SK-N-DZ (cell line): Measurements from ENCODE around the gene RSRC1.

ENCODE experiments used
- DNase-seq: peaks from one replicate; pipeline ENCODE4 v3.0.0-alpha.2; 2015; ENCODE audit warnings: low spot score

RSRC1 gene

GRCh38 chr3:158402590-158402989 is 292.7 kb downstream of the RSRC1 start:
- DNase-seq: no peak

DNA sequence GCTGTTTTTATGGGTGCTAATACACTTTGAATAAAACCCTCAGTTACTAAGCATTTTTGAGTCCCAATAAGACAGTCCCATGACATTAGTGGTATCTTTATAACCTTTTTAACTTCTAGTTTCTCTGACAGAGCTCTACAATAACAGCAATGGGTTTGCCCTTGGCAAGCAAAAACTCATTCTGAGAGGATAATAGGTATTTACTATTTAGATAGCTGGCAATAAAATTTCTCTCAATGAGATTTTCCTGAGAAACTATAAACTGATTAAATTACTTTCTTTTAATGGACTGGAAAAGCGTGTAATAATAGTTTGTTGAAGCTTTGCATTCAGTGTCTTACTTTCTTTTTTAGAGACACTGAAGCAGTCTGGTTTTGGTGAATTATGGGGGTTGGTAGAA is 293.1 kb downstream of the RSRC1 start:
- DNase-seq: no peak

DNA sequence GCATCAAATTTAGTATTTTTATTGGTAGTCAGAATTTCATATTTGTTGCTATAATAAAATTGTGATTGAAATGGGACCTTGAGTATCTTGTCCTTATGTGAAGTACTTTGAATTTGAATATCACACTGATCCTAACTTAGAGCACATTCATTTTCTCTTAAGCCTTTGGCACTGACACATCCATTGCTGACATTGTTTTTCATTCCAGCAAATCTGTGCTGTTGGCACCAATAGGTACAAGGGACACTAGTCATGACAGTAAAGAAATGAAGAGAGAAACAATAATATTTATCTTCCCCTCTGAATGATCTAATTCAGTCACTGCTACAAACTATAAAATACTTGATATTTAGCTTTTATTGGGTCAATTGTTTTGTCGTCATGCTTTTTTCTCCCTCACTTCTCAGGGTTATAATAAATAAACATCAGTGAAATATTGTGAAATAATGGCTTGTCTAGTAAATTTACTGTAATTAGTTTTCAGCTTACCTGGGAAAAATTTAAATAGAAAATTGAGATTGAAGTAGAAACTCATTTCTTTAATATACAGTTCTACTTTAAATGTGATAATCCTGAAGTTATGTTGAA is 294.3 kb downstream of the RSRC1 start:
- DNase-seq: no peak

DNA sequence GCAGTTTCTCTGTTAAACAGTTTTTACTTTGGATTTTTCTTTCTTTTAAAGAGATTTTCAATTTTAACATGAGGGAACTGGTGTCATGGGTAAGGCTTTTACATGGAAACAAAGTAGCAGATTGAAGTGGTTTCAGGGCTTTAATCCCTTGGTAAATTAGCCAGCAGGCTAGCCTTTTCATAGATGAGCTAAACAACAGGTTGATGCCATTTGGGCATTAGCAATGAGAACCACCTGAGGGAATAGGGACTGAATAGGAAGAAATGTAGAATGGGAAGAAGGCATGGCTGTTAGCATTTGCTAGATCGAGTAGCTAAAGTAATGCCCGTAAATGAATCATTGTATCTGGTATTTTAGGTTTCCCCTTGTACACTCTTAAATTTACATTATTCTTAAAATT is 295.6 kb downstream of the RSRC1 start:
- no peak for DNase-seq

DNA sequence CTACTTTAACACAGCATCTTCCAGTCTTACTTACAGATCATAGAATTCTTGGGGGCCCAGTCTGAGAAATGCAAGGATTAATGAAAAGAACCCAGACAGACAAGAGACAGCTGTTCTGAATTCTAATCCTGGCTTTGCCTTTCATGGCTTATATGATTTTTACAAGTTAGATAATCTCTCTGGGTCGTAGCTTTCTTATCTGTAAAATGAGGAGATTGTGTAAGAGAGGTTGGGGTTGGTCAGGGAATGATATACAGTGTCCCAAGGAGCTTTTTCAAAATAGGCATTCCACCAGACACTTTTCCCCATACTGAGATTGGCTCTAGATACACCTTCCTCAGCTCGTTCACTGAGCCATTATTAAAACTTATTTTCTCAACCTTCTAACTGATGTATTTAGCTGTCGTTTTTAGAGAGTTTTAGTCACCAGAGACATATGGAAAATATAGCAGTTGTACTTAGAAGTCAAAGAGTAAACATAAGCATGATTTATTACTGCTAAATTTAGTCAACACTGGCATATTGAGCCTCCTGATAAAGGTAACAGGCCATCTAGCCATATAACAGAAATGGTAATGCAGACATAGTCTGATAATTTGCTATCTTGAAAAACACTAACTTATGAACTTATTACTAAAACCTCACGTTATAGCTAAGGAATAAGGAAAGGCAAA is 298.1 kb downstream of the RSRC1 start:
- DNase-seq: no peak

GRCh38 chr3:158408518-158408897 is 298.6 kb downstream of the RSRC1 start:
- peak; percentile 20 for DNase-seq

DNA sequence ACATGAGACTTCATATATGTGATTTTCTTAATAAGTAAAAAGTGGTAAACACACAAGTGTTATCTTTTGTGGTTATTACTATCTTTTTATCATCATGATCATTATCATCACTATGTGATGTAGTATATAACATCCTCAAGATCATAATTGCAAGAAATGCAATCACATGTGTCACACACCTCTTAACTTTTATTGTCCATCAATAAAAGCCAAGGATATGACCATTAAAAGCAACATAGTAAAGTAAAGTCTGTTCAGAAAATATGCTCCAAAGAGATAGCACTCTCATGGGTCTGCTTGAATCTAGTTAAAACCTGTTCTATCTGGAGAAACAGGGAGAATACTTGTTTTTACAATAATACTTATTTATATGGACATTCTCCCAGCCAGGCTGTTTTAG is 308.1 kb downstream of the RSRC1 start:
- no peak for DNase-seq

GRCh38 chr3:158419820-158420653 is 310.1 kb downstream of the RSRC1 start:
- no peak for DNase-seq

DNA sequence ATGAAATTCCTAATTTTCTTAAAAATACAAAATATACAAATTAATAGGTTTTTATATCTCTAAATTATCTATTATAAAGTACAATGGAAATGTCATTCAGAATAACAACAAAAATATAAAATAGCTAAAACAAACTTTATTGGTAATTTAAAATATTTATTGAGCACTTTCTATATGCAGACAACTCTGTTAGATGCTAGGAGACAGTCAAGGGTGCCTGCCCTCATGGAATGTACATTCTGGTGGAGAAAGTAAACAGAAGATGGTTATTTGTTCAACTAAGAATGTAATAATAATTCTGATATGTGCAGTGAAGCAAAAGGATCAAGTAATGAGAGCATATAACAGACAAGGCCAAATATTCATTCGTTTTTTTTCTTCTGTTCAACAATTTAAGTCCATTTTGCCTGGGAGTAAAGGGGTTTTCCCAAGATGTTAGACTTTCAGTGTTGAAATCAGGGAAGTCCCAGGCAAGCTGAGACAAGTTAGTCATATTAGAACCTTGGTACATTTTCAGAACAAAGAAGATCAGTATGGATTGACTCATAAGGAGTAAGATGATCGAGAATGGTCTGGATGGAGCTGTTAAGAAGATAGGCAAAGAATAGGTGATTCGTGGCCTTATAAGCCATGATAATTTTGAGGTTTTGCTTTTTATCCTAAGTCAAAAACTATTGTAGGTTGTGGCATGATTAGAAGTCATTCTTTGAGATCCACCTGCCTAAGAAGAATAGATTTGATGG is 310.9 kb downstream of the RSRC1 start:
- DNase-seq: no peak

DNA sequence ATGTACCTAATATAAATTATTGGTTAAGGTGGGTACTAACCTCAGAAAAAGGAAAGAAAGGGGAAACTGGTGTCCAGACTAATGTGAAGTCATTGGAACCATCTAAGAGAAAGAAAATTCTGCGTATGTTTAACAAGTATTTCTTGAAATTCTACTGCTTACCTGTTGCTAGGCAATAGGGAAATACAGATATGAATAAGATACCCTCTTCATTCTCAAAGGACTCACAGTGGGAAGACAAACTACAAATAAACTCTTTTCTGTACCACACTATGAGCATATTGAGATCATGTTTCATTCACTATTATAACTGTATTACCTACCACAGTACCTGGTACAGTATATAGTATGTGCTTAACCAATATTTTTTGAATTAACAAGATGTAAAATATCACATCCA is 320.6 kb downstream of the RSRC1 start:
- no peak for DNase-seq

DNA sequence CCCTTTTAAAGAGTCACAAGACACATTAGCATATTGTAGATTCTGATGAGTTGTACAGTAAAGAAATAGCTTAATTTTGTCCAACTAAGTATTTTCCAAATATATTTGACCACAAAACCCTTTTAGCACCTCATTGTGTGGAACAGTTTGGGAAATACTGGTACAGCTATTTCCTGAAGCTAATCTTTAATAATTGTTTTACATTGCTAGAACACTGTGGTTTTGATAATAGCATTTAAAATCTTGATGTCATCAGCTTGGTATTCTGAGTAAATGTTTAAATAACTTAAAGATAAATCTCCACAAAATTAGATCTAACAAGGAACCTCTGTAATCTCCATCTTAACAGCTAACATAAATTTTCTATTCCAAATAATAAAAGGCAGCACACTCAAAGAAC is 321.1 kb downstream of the RSRC1 start:
- no peak for DNase-seq

DNA sequence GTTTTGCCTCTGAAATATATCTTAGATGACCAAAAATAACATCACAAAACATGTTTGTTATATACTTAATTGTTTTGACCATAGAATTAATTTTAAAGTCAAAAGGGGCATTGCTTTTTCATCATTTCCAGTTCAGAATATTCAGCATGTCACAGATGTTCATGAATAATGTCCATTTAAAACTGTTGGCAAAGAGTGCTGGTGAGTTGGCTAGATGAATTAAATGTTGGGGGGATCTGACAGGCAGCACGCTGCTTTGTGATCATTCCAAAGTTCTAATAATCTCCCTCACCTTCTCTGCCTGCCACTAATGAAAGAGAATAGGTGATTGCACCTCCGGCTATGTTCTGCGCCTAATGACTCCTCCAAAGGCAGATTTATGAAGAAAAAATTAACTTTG is 321.9 kb downstream of the RSRC1 start:
- no peak for DNase-seq

DNA sequence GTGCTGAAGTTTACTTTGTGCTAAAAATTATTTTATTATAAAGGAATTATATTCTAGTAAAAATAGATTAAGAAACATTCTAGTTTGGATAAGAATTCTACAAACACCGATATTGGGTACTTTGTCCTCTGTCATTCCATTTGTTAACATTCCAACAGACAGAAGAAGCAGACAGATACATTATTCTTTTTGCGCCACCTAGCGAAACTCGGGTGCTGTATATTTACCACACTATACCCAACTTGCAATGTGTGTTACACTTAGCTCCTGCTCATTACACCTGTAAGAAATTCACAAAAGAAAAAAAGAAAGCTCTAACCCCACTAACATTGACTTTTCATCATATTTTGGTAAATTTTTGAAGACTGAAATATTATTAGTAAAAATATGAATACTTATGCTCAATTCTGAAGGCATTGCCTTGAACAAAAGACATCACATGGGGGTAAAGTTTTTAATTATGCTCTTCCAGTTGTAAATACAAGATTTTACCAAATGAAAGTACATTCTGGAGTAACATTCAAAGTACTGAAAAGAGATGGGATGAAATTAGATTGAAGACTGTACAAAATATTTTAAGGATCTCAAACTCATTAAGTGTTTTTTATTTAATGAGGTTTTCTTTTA is 324.6 kb downstream of the RSRC1 start:
- peak; percentile 71 for DNase-seq

DNA sequence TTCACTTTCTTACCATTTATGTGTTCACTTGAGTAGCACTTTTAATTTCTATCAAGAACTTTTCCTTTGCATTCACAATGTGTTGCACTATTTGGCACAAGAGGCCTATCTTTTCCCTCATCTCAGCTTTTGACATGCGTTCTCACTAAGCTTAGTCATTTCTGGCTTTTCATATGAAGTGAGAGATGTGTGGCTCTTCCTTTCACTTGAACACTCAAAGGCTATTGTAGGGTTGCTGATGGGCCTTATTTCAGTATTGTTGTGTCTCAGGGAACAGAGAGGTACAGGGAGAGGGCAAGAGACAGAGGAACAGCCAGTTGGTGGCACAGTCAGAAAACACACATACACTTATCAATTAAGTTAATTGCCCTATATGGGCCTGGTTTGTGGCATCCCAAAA is 333.7 kb downstream of the RSRC1 start:
- DNase-seq: no peak

- no peak for DNase-seq
Observed at GRCh38 chr3:158447408-158447807, 337.5 kb downstream of the RSRC1 start.

GRCh38 chr3:158451405-158452055 is 341.6 kb downstream of the RSRC1 start:
- no peak for DNase-seq

- no peak for DNase-seq
Observed at GRCh38 chr3:158452334-158452733, 342.4 kb downstream of the RSRC1 start.

DNA sequence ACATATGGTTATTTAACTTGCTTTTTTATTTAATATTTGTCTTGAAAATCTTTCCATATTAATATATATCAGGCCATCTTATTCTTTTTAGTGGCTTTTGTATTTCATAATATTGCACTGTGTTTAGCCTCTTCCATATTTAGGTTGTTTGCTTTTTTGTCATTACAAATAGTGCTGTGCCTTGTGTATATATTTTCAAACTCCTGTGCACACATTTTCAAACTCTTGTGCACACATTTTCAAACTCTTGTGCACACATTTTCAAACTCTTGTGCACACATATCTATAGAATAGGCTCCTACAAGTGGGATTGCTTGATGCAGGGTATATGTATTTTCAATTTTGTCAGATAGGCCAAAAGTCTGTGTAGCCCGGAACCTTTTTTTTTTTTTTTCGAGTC is 343.1 kb downstream of the RSRC1 start:
- no peak for DNase-seq

DNA sequence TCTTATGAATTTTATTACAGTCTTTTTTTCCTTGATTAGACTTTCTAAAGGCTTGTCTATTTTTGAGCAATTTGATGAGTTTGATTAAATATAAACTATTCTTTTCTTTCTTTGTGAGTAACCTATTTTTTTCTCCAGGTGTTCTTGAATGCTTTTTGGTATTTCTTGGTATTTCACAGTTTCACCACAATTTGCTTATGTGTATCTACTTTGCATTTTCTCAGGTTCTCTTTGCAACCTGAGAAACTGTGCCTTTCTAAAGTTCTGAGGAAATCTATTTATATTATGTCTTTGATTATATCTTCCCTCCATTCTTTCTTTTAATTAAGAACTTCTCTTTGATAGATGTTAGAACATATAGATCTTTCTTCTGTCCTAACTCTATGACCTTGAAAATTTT is 344.0 kb downstream of the RSRC1 start:
- no peak for DNase-seq

- no peak for DNase-seq
Observed at GRCh38 chr3:158455406-158455805, 345.5 kb downstream of the RSRC1 start.

DNA sequence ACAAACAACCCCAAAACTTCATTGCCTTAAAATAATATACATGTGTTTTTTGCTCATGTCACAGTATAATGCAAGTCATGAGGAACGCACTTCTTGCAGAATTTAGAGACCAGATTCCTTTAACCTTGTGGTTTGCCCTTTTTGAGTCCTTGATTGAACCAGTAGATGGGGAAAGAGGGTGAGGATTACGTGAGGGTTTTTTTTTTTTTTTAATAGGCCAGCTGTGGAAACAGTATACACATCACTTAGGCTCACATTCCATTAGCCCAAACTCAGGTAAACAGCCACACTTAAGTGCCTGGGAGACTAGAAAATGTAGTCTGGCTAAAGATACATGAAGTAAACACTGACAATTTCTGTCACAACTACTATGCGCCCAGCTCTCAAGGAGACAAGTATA is 346.2 kb downstream of the RSRC1 start:
- DNase-seq: no peak
